ENCODE results near the gene BTBD9. TPM values are rescaled to one million over a fixed set of nuclear protein-coding genes. Genes with fewer than 3 reads are reported as not detected.

Gene BTBD9
- total RNA-seq, 1 experiment from 2014 or later, result 10.8 TPM

DNA sequence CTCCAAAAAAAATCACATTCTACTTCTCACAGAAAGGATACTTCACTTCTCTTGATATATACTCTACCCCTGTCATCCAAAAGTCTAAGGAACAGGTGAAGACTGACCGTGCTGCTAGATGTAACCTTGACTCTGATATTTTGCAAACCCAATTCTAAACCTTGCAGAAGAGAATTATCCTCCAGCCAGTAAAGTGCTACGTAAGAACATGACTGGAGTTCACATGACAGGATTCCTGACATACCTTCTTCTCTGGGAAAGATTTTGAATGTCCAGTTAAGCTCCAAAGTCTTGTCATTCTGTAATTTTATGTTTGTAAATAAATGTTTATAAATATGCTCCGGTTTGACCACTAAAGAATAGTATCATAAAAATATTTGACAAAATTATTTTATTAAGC lies 35.8 kb downstream of the BTBD9 start:
- ChIA-PET POLR2A (ENCODE audit: unreplicated experiment) (no interaction called here), CTCF (no interaction called here)

DNA sequence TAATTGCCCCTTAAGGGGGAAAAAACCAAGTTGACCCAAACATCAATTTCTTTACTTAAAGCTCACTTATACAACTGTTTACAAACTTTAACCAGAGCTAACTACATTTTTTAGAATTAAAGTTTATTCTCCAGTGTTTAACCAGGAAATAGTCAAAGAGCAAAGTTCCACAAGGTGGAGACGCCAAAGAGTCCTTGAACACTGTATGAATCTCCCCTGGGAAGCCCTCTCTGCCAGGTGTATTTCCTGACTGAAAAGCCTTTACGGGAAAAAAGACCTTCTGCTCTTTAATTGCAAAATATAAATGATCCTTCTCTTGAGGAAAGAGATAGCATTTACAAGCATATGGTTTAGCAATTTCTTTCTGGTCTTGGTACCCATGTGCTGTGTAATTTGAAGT lies 36.2 kb downstream of the BTBD9 start:
- ChIA-PET CTCF (no interaction called here), POLR2A (ENCODE audit: unreplicated experiment) (no interaction called here)
- Histone ChIP-seq H3K27ac (no peak overlapping the region), H3K4me2 (no peak overlapping the region), H3K4me3 (no peak overlapping the region), H3K9me2 (ENCODE audit: insufficient read depth) (no peaks in the 10 kb centered on the region), H3K4me1 (replicated peaks; ENCODE audit: insufficient read depth) (no peaks in the 10 kb centered on the region), H3K79me2 (ENCODE audit: low read depth) (no peaks in the 10 kb centered on the region), H2AFZ (no peak overlapping the region), H3K27me3 (ENCODE audit: insufficient read depth, low read depth) (no peaks in the 10 kb centered on the region), H3K9me3 (ENCODE audit: insufficient read depth, low read depth) (no peaks in the 10 kb centered on the region), H3K36me3 (ENCODE audit: low read depth) (no peaks in the 10 kb centered on the region), H3F3A (ENCODE audit: insufficient read depth, low read depth) (no peaks in the 10 kb centered on the region), H4K20me1 (ENCODE audit: insufficient read depth) (no peaks in the 10 kb centered on the region)
- no peak for DNase-seq
- intact Hi-C loops (cut with micrococcal nuclease; ENCODE audit: unreplicated experiment), result no loop called here
- no TSS peak for BruUV-seq (replicated peaks)
- no peak for TF ChIP-seq EZH2 (IDR thresholded peaks at IDR 0.05; ENCODE audit: low read depth)
- TF ChIP-seq, protein P1, sequence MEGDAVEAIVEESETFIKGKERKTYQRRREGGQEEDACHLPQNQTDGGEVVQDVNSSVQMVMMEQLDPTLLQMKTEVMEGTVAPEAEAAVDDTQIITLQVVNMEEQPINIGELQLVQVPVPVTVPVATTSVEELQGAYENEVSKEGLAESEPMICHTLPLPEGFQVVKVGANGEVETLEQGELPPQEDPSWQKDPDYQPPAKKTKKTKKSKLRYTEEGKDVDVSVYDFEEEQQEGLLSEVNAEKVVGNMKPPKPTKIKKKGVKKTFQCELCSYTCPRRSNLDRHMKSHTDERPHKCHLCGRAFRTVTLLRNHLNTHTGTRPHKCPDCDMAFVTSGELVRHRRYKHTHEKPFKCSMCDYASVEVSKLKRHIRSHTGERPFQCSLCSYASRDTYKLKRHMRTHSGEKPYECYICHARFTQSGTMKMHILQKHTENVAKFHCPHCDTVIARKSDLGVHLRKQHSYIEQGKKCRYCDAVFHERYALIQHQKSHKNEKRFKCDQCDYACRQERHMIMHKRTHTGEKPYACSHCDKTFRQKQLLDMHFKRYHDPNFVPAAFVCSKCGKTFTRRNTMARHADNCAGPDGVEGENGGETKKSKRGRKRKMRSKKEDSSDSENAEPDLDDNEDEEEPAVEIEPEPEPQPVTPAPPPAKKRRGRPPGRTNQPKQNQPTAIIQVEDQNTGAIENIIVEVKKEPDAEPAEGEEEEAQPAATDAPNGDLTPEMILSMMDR (conservative IDR thresholded peaks at IDR 0.05), result no peak

More for the DNA sequence above, 35.8 kb downstream of the BTBD9 start:
- intact Hi-C loops (cut with micrococcal nuclease; ENCODE audit: unreplicated experiment), result no loop called here
- no peak overlapping the region for H2AFZ ChIP-seq
- no TSS peak for BruUV-seq (replicated peaks)
- H3K4me3 ChIP-seq, result no peak overlapping the region
- H4K20me1 ChIP-seq (ENCODE audit: insufficient read depth), result no peaks in the 10 kb centered on the region
- no peaks in the 10 kb centered on the region for H3F3A ChIP-seq (ENCODE audit: insufficient read depth, low read depth)
- H3K4me2 ChIP-seq, result no peak overlapping the region
- no peaks in the 10 kb centered on the region for H3K36me3 ChIP-seq (ENCODE audit: low read depth)
- no peak for DNase-seq
- no peaks in the 10 kb centered on the region for H3K79me2 ChIP-seq (ENCODE audit: low read depth)
- no peaks in the 10 kb centered on the region for H3K4me1 ChIP-seq (replicated peaks; ENCODE audit: insufficient read depth)
- H3K9me2 ChIP-seq (ENCODE audit: insufficient read depth), result no peaks in the 10 kb centered on the region
- no peak overlapping the region for H3K27ac ChIP-seq
- H3K27me3 ChIP-seq (ENCODE audit: insufficient read depth, low read depth), result no peaks in the 10 kb centered on the region
- H3K9me3 ChIP-seq (ENCODE audit: insufficient read depth, low read depth), result no peaks in the 10 kb centered on the region
- TF ChIP-seq, protein P1 (conservative IDR thresholded peaks at IDR 0.05), result no peak
- TF ChIP-seq EZH2 (IDR thresholded peaks at IDR 0.05; ENCODE audit: low read depth), result no peak

DNA sequence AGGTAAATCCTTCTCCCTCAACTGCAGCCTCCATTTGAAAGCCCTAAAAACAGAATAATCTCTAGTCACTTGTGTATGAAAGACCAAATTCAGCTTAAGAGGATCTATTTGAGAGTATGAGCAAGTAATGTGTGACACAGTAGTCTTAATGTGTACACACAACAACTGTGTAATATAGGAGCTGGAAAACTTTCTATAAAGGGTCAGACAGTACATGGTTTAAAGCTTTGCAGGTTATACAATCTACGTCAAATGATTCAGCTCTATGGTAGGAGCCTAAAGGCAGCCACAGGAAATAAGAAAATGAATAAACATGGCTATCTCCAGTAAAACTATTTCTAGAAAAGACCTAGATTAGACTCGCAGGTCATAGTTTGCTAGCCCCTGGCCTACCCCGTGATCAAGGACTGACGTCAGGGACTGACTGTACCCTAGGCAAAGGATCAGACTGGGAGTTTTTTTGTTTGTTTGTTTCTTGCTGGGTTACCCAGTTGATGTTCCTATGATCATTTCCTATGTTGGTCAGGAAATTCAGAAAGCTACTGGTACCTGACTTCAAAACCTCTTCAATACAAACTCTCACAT lies 39.7 kb downstream of the BTBD9 start:
- H3K9me3 ChIP-seq (ENCODE audit: insufficient read depth, low read depth), result no peaks in the 10 kb centered on the region
- H2AFZ ChIP-seq, result no peak overlapping the region
- BruUV-seq (replicated peaks), result no TSS peak
- intact Hi-C loops (cut with micrococcal nuclease; ENCODE audit: unreplicated experiment), result no loop called here
- no peak overlapping the region for H3K27ac ChIP-seq
- TF ChIP-seq EZH2 (IDR thresholded peaks at IDR 0.05; ENCODE audit: low read depth), result no peak
- TF ChIP-seq, protein P1 (conservative IDR thresholded peaks at IDR 0.05), result no peak
- no peaks in the 10 kb centered on the region for H3K9me2 ChIP-seq (ENCODE audit: insufficient read depth)
- H4K20me1 ChIP-seq (ENCODE audit: insufficient read depth), result no peaks in the 10 kb centered on the region
- no peak overlapping the region for H3K4me3 ChIP-seq
- H3K36me3 ChIP-seq (ENCODE audit: low read depth), result no peaks in the 10 kb centered on the region
- H3F3A ChIP-seq (ENCODE audit: insufficient read depth, low read depth), result no peaks in the 10 kb centered on the region
- no peaks in the 10 kb centered on the region for H3K27me3 ChIP-seq (ENCODE audit: insufficient read depth, low read depth)
- ChIA-PET POLR2A (ENCODE audit: unreplicated experiment) (interaction anchor here (0.6 kb wide), 1 partner anchor 94 kb away, joined by 4 read pairs; no protein-coding TSS in a partner anchor), CTCF (no interaction called here)
- H3K79me2 ChIP-seq (ENCODE audit: low read depth), result no peaks in the 10 kb centered on the region
- no peaks in the 10 kb centered on the region for H3K4me1 ChIP-seq (replicated peaks; ENCODE audit: insufficient read depth)
- H3K4me2 ChIP-seq, result no peak overlapping the region
- DNase-seq, result no peak

Measured in PC-9 (cell line).